Measurements from ENCODE around the gene RCAN2. TPM values are rescaled to one million over a fixed set of nuclear protein-coding genes. Genes with fewer than 3 reads are reported as not detected.

RCAN2 gene
- total RNA-seq, 1 donor from 2014 or later, result 17.0 TPM

- TF ChIP-seq, protein P1, sequence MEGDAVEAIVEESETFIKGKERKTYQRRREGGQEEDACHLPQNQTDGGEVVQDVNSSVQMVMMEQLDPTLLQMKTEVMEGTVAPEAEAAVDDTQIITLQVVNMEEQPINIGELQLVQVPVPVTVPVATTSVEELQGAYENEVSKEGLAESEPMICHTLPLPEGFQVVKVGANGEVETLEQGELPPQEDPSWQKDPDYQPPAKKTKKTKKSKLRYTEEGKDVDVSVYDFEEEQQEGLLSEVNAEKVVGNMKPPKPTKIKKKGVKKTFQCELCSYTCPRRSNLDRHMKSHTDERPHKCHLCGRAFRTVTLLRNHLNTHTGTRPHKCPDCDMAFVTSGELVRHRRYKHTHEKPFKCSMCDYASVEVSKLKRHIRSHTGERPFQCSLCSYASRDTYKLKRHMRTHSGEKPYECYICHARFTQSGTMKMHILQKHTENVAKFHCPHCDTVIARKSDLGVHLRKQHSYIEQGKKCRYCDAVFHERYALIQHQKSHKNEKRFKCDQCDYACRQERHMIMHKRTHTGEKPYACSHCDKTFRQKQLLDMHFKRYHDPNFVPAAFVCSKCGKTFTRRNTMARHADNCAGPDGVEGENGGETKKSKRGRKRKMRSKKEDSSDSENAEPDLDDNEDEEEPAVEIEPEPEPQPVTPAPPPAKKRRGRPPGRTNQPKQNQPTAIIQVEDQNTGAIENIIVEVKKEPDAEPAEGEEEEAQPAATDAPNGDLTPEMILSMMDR (IDR thresholded peaks at IDR 0.05; ENCODE audit: unreplicated experiment), result no peak
- no peak overlapping the region for H3K4me3 Mint-ChIP-seq (ENCODE audit: unreplicated experiment)
- no peak for DNase-seq (ENCODE audit: low spot score)
- peaks cover 3% of the 10 kb centered on the region for H3K27me3 Mint-ChIP-seq (ENCODE audit: unreplicated experiment)
- no peak overlapping the region for H3K27ac Mint-ChIP-seq (ENCODE audit: unreplicated experiment)
- peaks cover 13% of the 10 kb centered on the region for H3K4me1 Mint-ChIP-seq (ENCODE audit: unreplicated experiment)
- H3K9me3 Mint-ChIP-seq (ENCODE audit: unreplicated experiment), result no peaks in the 10 kb centered on the region
- H3K36me3 Mint-ChIP-seq (ENCODE audit: low read depth, unreplicated experiment), result peaks cover 3% of the 10 kb centered on the region
Measured at GRCh38 chr6:46246081-46246480, 245.2 kb downstream of the RCAN2 start.

DNA sequence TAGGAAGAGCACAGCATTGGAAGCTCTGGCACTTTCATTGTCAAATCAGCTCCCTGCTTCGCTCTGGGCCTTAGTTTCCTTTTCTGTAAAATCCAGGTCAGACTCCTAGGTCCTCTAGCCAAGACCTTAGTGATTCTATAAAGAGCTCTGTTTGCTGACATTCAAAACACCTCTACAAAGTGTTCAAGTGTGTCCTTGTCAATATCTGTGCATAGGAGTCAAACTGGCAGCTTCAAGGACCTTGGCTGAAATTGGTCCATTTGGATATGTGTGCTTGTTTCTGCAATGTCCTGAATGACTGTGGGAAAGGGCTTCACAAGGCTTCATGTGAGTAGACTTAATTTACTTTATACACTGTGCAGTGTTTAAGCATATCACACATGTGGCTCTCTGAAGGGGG lies 246.6 kb downstream of the RCAN2 start:
- Mint-ChIP-seq H3K36me3 (ENCODE audit: low read depth, unreplicated experiment) (peaks cover 3% of the 10 kb centered on the region), H3K27ac (ENCODE audit: unreplicated experiment) (no peak overlapping the region), H3K27me3 (ENCODE audit: unreplicated experiment) (peaks cover 3% of the 10 kb centered on the region), H3K4me1 (ENCODE audit: unreplicated experiment) (peaks cover 16% of the 10 kb centered on the region), H3K4me3 (ENCODE audit: unreplicated experiment) (no peak overlapping the region), H3K9me3 (ENCODE audit: unreplicated experiment) (no peaks in the 10 kb centered on the region)
- TF ChIP-seq, protein P1 (IDR thresholded peaks at IDR 0.05; ENCODE audit: unreplicated experiment), result no peak
- DNase-seq (ENCODE audit: low spot score), result no peak

DNA sequence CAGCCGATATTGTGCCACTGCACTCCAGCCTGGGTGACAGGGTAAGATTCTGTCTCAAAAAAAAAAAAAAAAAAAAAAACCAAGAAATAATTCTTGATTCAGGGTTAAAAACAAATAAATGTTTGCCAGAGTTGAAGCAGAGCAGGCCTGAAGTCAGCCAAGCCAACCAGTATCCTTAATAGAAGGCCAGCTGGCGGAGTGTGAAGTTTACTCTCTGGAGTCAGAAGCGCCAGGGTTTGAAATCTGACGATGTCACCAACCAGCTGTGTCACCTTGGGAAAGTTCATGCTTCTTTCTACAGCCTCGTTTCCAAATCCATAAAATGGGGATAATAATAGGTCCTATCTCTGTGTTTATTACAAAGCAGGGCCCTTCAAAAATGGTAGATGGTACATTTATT lies 247.5 kb downstream of the RCAN2 start:
- peaks cover 16% of the 10 kb centered on the region for H3K4me1 Mint-ChIP-seq (ENCODE audit: unreplicated experiment)

DNA sequence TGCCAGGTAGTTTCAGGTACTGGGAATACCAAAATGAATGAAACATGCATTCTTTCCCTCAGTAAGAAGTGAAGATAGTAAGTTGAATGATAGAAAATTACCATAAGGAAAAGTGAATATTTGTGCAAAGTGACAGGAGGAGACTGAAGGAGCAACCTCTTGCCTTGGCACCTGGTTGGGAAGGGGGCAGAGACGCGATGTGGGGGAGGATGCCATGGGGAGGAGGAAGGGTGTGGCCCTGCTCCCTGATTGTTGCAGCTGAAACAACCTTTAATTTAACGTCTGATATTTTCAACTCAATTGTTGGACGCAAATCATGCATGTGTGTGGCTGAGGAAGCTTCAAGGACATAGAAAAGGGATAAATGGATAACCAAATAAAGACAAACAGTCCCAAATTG lies 248.3 kb downstream of the RCAN2 start:
- no peak for DNase-seq (ENCODE audit: low spot score)
- Mint-ChIP-seq H3K27ac (ENCODE audit: unreplicated experiment) (no peak overlapping the region), H3K36me3 (ENCODE audit: low read depth, unreplicated experiment) (peaks cover 3% of the 10 kb centered on the region), H3K4me3 (ENCODE audit: unreplicated experiment) (no peak overlapping the region), H3K4me1 (ENCODE audit: unreplicated experiment) (peaks cover 16% of the 10 kb centered on the region), H3K9me3 (ENCODE audit: unreplicated experiment) (no peaks in the 10 kb centered on the region), H3K27me3 (ENCODE audit: unreplicated experiment) (peaks cover 5% of the 10 kb centered on the region)
- TF ChIP-seq, protein P1 (IDR thresholded peaks at IDR 0.05; ENCODE audit: unreplicated experiment), result no peak

More for the DNA sequence above, 247.5 kb downstream of the RCAN2 start:
- no peak overlapping the region for H3K27ac Mint-ChIP-seq (ENCODE audit: unreplicated experiment)
- peaks cover 3% of the 10 kb centered on the region for H3K36me3 Mint-ChIP-seq (ENCODE audit: low read depth, unreplicated experiment)
- no peak for DNase-seq (ENCODE audit: low spot score)
- H3K4me3 Mint-ChIP-seq (ENCODE audit: unreplicated experiment), result no peak overlapping the region
- TF ChIP-seq, protein P1 (IDR thresholded peaks at IDR 0.05; ENCODE audit: unreplicated experiment), result no peak
- no peaks in the 10 kb centered on the region for H3K9me3 Mint-ChIP-seq (ENCODE audit: unreplicated experiment)
- H3K27me3 Mint-ChIP-seq (ENCODE audit: unreplicated experiment), result peaks cover 5% of the 10 kb centered on the region

DNA sequence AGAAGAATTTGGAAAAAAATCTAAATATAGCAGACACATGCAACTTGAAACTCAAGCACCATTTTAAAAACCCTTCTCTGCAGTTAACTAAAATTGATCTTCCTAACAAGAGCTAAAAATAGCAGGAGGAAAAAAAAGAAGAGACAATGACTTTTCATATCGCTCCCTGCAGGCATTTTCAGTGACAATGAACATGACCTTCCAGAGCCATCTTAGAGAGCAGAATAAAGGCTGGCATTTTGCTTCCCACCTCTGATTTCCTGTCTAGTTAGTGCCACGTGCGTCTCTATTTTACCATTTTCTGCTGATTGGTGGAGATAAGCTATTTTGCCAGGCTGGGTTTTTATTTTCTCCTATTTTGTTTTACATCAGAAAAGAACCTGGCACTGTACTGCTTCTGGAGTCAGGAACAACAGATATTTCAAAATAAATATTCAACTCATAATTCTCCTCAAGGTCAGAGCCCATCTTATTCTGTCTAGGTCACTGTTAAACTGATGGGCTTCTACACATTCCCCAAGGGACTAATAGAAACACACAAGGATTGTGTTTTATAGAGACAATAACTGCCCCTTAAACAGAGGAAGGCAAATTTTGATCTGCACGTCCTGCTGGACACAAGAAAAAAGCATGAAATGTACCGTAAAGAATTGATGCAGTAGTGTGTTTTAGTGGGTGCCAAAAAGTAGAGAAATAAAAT lies 250.2 kb downstream of the RCAN2 start:
- TF ChIP-seq, protein P1 (IDR thresholded peaks at IDR 0.05; ENCODE audit: unreplicated experiment), result no peak
- H3K4me3 Mint-ChIP-seq (ENCODE audit: unreplicated experiment), result no peak overlapping the region
- peaks cover 16% of the 10 kb centered on the region for H3K4me1 Mint-ChIP-seq (ENCODE audit: unreplicated experiment)
- no peaks in the 10 kb centered on the region for H3K9me3 Mint-ChIP-seq (ENCODE audit: unreplicated experiment)
- no peak overlapping the region for H3K27ac Mint-ChIP-seq (ENCODE audit: unreplicated experiment)
- peaks cover 5% of the 10 kb centered on the region for H3K27me3 Mint-ChIP-seq (ENCODE audit: unreplicated experiment)
- H3K36me3 Mint-ChIP-seq (ENCODE audit: low read depth, unreplicated experiment), result peaks cover 3% of the 10 kb centered on the region
- DNase-seq (ENCODE audit: low spot score), result no peak
